GM13977 (cell line): ENCODE measurements around the gene CCDC88C.

ENCODE experiments used
- DNase-seq: peaks from one replicate; pipeline ENCODE4 v3.0.0; 2012; ENCODE audit warnings: low spot score
- in situ Hi-C: fragments of 300-500 bp; cut with MboI; formaldehyde crosslinking; loops from one replicate; pipeline ENCODE4 v1.12.0; 2022; ENCODE audit warnings: low sequenced_read_pairs, low pct_unique_long_range_greater_than_20kb, mixed read lengths, inconsistent platforms; ENCODE audit not compliant: unreplicated experiment
- TF ChIP-seq, protein P1 (sequence below): IDR thresholded peaks from 2 replicates; pipeline ENCODE4 v1.5.1; 2012; ENCODE audit warnings: mild to moderate bottlenecking, control low read depth; ENCODE audit not compliant: insufficient read depth; ENCODE audit errors: extremely low read depth, missing control alignments

Gene CCDC88C

DNA sequence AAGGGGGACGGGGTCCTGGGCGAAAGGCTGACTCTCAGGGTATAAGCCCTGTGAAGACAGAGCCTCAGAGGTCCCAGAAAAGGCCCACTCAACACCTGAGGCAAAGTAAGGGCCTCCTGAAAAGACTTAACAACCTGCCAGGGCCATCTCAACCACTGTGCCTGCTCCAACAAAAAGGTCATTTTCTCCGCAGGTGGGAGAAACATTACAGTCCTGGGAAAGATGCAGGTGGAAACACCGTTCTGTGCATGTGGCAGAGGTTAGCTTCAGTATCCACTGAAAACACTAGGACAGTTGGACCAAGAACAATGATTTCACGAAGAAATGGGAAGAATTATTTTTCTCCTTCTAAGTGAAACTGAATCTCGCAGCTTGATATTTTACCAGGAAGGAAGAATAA, 50.9 kb downstream of the CCDC88C start:
- DNase-seq, result no peak
- in situ Hi-C loops, result no loop called here
- TF ChIP-seq, protein P1, sequence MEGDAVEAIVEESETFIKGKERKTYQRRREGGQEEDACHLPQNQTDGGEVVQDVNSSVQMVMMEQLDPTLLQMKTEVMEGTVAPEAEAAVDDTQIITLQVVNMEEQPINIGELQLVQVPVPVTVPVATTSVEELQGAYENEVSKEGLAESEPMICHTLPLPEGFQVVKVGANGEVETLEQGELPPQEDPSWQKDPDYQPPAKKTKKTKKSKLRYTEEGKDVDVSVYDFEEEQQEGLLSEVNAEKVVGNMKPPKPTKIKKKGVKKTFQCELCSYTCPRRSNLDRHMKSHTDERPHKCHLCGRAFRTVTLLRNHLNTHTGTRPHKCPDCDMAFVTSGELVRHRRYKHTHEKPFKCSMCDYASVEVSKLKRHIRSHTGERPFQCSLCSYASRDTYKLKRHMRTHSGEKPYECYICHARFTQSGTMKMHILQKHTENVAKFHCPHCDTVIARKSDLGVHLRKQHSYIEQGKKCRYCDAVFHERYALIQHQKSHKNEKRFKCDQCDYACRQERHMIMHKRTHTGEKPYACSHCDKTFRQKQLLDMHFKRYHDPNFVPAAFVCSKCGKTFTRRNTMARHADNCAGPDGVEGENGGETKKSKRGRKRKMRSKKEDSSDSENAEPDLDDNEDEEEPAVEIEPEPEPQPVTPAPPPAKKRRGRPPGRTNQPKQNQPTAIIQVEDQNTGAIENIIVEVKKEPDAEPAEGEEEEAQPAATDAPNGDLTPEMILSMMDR, result no peak

DNA sequence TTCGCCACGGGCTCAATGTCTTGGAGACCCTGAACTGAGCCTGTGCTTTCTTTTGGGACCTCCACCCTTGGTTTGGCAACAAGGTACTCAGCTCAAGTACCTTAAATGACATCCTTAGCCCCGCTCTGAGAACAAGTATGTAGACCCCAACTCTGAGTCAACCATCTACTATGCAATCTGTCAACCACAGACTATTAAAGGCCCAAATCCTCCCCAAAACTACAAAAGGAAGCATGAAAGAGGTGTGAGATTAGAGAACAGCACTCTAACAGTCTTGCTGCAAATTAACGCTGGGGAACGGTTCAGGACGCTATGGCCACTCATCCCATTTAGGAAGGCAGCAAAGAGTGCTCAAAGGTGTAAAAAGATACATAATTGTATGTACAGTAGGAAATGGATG, 52.1 kb downstream of the CCDC88C start:
- TF ChIP-seq, protein P1, result no peak
- DNase-seq, result no peak
- in situ Hi-C loops, result no loop called here

DNA sequence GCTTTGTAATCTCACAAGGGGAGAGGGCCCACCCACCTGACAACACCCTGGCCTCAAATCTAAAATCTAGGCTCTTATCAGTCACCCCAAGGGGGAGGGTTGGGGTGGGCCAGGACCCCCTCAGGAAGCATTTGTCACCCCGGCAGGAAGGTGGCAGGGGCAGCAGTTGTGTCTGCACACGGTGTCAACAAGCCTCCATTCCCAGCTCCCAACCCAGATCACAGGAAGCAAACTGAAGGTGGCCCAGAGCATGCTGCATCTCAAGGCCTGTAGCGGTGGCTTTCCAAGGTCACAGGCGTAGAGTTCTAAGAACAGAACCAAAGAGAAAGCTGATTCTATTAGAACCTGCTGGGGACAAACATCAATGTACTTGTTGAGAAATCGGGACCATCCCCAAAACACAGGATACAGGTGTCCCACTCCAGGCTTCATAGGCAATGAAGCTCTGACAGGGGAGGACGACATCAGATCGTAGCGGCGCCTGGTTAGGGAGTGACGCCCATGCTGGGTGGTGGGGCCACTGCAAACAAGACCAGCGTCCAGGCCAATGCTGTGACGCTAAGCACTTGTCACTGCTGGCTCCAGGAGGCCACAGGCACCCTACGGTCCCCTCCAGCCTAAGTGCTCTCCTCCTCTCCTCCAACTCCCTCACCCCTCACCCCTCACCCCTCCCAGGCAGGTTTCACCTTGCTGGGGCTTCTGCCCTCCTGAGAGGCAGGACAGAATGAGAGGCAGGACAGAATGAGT, 52.9 kb downstream of the CCDC88C start:
- in situ Hi-C loops, result no loop called here
- TF ChIP-seq, protein P1, result no peak
- DNase-seq, result no peak

DNA sequence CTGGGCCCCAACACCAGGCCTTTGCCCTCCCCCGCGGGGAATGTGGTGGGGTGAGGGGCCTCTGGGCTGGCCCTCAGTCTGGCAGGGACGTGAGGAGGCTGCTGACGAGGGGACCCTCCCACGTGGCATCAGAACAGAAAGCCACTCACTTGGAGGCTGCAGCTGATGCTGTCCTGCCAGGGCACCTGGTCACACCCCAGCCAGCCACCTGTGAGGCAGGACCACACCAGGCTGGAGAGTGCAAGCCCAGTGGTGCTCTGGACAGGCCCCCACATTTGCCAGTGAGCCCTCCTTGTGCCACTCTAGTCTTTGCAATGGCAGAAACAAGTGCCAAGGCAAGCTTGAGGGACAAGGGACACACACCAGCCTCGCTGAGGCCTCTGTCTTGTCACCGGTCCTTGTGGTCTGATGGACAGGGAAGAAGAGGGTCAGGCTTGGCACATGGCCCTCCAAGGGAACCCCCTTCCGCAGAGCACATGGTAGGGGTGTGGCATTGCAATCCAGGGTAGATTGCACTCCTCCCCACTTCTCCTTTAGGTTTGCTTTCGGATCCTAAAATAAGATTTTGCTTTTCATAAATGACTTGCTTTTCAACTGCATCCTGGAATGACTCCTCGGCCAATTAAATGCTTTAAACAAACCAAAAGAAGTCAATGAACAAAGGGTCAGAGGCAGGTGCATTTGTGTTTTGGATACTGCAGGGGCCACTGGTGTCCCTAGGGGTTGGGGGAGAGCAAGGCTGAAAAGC, 53.7 kb downstream of the CCDC88C start:
- TF ChIP-seq, protein P1, result peak; percentile 31
- in situ Hi-C loops, result no loop called here
- peak; percentile 75 for DNase-seq

DNA sequence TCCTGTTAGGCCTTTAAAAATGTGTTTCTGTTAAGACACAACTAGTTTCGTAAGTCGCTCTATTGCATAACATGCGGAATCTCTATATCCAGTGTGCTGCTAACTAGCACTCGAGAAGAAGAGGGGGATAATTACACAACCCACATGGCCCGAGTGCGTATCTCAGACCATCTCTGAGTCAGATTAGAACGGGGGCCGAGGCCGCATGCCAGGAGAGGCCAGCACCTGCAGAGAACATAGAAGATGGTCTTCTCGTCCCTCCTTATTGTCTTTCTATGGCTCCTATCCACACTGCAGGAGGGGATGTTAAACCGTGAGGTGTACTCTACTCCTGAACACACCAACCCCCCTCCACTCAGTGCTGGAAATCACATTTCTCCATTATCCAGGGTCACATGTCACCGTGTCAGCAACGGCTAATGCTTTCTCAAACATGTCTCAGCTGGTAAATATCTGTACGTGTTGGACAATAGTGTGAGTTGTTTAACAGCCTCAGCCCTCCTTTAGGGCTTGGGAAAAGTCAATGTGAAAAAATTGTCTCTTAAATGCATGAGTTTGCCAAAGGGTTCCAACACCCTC, 56.3 kb downstream of the CCDC88C start:
- TF ChIP-seq, protein P1, result no peak
- DNase-seq, result no peak

DNA sequence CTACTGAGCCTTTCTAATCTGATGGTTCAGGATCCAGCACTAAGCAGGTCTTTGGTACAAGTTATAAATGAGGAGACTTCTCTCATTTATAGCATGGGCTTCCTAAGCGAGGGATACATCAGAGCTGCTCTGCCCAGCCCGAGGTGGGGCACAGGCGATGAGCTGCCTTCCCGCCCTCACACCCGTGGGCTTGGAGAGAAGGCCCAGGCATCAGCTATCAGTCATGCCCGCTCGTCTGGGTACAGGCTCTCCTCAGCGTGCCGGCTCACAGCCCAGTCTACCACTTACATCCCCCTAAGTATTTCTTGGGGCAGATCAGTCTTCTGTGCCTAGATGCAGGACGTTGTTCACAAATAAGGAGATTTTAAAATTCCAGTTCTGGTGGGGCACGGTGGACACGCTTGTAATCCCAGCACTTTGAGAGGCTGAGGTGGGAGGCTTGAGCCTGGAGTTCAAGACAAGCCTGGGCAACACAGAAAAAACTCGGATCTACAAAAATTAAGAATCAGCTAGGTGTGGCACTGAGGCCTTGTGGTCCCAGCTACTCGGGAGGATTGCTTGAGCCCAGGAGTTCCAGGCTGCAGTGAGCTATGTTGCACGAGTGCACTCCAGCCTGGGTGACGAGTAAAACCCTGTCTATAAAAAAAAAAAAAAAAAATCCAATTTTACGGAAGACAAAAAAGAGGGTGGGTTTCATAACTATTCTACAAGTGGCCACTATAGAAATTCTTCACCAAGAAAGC, 57.0 kb downstream of the CCDC88C start:
- TF ChIP-seq, protein P1, result no peak
- no peak for DNase-seq
- in situ Hi-C loops, result no loop called here

More for the DNA sequence above, 56.3 kb downstream of the CCDC88C start:
- in situ Hi-C loops, result no loop called here
